EH (cell line): ENCODE data around the gene TTYH2.

ENCODE experiments used
- DNase-seq: peaks from one replicate; pipeline ENCODE4 v3.0.0-alpha.2; 2015; ENCODE audit warnings: low read depth

Gene TTYH2

DNA sequence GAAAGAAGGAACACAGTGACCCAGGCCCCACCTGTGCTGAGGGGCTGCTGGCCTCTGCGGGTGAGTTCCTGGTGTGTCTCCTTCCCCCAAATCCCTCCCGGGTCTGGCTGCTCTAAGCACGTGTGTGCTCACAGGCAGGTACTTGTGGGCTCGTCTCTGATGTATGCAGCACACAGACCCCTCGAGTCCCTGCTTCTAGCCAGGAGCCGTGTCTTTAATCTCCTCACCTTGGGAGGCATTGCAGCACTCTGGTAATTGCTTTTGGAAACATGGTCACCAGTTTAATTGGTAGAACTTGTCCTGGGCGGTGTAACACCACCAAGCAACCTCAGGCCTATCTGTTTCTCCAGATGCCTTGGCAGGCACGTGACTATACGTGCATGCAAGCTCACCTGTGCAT is 18.7 kb upstream of the TTYH2 start:
- DNase-seq: no peak

DNA sequence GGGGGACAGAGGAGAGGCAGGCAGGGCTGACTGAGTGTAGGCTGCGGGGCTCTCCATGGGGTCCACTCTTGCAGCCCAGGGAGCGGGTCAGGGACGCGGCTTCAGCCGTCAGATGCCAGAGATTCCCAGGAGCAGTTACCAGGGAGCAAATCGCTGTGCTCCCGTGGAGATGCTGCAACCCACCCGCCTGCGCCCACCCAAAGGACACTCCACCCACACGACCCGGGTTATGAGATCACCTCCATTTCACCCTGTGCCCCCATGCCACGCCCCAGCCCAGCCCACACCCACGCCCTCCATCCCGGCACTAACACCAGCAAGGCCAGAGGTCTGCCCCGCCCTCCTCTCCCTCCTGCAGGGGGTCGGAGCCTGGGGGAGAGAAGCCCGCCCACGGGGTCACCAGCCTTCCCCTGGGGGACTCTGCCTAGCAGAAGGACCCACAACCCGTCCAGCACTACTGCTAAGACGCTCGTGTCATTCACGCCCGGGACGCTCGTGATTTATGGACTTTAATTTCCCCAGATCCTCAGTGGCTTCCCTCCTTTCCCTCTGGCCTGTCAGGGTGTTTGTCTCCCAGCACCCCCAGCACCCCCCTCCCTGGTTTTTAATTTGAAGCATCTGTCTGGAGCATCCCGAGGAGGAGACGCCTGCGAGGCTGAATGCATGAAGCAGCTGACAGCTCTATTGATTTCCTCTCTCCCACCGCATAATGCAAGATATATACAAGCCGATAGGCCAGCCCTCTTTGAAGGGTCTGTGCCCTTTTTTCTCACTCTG is 16.6 kb upstream of the TTYH2 start:
- no peak for DNase-seq

DNA sequence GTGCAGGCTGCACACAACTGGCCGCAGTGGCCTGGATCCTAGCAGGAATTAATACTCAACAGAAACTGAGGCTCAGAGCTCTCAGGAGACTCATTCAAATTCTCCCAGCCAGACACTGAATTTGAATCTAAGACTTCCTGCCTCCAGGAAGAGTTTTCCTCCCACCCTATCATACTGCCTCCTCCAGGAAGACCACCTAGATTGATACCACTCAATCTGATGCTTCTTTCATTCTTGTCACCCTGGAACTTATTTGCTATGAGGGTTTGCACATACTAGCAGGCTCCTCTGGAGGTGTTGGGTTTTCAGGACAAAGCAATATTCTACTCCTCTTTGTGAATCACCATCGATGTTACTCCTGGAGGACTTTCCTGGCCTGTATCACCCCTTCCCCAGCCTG is 15.6 kb upstream of the TTYH2 start:
- no peak for DNase-seq

DNA sequence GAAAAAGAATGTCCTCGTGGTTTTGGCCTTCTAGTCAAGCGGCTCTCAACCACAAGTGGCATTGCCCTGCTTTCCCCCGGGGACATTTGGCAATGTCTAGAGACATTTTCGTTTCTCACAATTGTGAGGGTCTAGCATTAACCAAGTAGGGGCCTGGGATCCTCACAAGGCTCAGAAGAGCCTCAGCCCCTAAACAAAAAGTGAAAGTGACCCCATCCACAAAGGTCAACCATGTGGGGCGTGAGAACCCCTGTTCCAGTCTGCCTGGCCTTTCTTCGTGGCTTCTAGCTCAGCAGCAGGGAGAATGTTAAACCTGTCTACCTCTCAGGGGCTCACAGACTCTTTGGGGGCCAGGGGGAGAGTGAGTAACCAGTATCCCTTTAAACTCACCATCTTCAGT is 14.7 kb upstream of the TTYH2 start:
- DNase-seq: no peak

DNA sequence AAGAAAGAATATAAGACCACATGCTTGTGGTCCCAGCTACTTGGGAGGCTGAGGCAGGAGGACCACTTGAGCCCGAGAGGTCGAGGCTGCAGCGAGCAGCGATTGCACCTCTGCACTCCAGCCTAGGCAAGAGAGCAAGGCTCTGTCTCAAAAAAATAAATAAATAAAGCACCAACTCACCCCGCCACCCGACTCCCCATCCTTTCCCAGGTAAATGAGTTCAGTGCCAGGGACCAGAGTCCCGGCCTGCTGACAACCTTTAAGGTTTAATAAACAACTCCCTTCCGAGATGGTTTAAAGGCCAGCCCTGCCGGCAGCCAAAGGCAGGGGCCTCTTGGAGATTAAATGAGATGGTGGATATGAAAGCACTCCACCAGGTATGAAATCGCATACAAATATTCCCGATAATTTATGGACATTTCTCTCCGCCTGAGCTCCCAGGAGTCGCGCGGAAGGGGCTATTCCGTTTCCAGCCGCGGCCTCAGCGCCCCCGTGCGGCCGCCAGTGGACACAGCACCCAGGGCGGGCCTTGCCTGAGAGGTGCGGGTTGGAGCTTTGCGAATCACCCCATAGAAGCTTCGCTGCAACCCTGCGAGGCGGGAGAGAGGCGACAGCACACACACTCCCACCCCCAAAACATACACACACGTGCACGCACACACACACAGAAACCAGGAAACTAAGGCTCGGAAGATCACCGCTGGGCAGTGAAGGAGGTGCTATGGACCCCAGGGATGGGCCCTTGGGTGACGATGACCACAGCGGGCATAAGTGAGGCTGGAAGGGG is 13.9 kb upstream of the TTYH2 start:
- DNase-seq: peak; percentile 43

DNA sequence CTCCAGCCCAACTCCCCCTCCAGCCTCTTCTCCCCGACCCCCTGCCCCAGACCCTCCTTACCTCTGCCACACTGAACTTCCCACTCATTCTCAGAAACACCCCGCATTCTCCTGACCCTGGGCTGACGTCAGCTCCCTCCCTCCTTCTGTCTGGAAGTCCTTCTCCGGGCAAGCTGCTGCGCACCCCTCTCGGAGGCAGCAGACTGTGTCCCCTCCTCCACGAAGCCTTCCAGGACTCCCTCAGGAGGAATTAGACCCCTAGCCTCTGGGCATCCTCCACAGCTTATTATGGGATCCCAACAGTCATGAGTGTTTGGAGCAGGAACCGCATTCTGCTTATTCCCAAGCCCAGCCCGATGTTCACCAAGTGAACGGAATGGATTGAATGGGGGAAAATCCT is 13.3 kb upstream of the TTYH2 start:
- no peak for DNase-seq

DNA sequence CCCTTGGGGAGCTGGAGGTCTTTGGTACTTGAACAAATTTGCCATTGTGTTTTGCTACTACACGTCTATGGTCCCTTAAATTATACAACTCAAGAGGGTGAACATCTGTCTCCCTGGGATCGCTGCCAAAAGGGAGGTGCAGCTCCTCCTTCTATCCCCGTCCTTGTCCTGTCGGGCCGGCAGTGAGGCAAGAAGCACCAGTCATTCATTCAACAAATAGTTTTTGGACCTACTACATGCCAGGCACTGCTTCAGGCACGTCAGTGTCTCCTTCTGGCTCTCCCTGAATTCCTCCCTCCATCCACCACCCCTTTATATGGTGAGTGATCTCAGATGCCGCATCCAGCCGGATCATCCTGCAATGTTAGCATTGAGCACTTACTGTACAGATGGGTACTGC is 12.1 kb upstream of the TTYH2 start:
- peak; percentile 60 for DNase-seq

DNA sequence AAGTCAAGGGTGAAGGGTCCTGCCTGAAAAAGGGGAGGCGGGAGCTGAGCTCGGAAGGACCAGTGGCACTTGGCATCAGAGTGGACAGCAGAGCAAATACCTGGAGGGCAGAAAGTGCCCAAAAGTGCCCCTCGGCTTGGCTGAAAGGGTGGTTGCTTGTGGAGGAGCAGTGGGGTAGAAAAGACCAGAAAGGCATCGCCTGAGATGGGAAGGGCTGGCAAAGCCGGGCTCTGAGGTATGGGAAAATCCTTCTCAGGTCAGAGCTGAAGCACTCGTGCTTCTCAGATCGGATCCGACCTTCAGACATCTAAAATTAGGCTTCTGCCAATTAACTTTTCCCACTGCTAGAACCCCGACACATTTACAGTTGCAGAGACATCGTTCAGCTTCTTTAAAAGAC is 11.4 kb upstream of the TTYH2 start:
- no peak for DNase-seq

DNA sequence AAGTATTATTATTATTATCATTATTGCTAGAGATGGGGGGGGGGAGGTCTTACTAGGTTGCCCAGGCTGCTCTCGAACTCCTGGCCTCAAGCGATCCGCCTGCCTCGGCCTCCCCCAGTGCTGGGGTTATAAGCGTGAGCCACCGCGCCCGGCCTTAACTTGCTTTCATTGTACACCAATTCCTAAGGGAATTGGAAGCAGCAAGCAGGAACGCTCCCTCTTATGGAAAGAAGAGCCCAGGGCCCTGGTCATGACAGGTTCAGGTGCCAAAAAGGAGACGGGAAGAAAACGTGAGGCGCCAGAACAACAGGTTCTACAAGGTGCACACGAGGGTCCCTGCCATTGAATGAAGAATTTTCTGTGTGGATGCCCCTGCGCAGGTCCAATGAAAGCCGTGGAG is 10.4 kb upstream of the TTYH2 start:
- no peak for DNase-seq

DNA sequence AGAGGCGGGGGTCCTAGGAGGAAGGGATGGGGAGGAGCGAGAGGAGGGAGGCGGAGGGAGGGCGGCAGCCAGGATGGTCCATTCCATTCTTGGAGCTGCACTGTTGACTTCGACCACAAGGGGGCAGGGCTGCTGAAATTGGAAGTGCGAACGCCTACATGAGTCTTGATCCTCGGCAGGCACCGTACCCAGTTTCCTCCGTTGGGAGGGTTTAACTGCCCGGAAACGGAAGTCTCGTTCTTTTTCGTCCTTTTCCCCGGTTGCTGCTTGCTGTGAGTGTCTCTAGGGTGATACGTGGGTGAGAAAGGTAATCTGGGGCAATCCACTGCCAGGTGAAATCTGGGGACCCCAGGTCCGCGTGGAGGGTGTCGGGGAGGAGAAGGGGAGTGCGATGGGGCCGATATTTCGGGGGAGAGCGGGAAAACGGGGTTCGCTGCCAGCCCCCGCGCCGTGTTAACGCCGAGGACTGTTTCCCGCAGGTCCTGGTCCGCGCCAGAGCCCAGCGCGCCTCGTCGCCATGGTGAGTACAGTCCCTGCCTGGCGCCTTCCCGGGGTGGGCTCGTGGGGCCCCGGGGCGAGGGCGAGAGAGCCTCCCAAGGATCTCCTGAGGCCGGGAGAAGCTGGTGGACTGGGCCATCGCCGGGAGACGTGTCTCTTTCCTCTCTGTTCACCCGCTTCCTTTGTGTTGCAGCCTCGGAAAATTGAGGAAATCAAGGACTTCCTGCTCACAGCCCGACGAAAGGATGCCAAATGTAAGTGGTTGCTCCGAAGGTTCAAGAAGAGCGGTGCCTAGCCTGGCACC is 9.7 kb upstream of the TTYH2 start, which contains the start of gene RPL38:
TSS of gene RPL38 (plus strand) at position 240 of the 802 bp plus-strand sequence. CDS start at position 518, 278 bp downstream.
- DNase-seq: peak; percentile 97

DNA sequence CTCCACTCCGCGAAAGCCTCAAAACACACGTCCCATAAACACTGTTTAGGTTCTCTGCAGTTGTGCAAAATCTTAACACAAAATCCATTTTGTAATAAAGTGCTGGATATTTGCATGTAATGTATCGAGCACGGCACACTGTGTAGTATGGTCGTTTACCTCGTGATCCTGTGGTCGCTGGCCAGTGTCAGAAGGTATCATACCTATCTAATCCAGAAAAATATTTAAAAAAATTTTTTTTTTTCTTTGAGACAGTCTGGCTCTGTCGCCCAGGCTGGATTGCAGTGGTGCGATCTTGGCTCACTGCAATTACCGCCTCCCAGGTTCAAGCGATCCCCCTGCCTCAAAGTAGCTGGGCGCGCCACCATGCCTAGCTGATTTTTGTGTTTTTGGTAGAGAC is 8.9 kb upstream of the TTYH2 start:
- DNase-seq: no peak

DNA sequence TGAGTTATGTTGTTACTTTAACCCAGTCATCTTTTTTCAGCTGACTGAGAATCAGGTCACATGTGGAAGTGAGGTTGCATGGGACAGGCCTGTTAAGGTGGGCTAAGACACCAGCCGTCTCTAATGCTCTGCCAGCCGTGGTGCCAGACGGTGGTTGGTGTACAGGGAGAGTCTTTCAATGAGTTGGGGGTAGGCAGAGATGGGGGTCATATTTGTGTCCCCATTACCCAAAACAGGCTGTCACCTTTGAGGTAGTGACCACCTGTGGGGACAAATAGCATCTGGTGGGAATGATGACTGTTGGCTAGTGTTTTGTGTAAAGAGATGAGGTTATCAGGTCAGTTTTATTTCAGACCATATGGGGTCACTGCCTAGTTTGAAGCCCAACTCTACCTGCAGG is 8.1 kb upstream of the TTYH2 start:
- DNase-seq: no peak

DNA sequence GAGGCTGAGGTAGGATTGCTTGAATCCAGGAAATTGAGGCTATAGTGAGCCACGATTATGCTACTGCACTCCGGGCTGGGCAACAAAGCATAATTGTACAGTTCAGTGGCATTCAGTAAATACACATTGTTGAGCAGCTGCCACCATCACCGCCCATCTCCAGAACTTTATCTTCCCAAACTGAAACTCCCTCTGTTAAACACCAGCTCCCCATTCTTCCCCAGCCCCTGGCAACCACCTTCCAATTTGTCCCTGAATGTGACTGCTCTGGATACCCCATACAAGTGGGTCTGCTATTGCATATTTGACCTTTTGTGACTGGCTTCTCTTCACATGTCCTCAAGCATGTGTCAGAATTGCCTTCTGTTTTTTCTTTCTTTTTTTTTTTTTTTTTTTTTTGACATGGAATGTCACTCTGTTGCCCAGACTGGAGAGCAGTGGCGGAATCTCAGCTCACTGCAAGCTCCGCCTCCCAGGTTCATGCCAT is 7.0 kb upstream of the TTYH2 start:
- peak; percentile 34 for DNase-seq

DNA sequence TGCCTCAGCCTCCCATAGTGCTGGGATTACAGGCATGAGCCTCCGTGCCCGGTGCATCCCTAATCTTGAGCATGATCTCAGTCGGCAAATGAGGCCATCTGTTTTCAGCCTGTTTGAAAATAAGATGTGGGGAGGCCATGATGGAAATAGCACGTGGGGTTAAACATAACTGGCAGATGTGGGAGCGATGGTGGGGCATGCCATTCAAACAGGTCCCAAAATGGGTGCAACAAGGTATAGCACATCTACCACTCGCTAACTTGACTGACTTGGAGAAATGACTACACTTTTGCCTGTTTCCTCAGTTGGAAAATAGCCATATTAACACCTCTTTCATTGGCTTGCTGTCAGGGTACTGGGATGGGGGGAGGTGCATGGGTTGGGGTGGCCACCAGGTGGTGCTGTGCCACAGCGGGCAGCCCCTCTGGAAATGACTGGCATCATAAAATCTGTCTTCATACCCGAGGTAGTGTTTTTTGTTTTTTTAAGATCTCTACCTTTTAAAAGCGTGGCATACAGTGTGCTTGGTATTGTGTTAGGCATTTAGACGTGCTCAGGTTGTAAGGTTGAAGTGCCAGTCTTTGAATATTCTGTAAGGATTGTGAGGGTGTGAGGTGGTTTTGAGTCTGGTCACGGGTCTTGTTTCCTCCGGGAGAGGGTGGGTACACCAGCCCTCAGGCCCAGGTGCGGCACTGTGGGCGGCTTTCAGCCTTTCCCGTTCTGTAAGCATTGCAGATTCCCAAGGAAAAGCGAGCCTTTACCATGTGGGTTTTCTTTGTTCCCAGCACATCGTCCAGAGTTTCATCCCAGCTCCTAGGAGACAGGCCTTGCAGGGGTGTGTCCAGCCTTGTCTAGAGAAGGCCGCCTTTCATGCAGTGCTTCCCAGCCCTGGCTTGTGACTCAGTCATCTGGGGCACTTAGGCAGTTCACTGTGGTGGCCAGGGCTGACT is 2.9 kb upstream of the TTYH2 start:
- peak; percentile 63 for DNase-seq

DNA sequence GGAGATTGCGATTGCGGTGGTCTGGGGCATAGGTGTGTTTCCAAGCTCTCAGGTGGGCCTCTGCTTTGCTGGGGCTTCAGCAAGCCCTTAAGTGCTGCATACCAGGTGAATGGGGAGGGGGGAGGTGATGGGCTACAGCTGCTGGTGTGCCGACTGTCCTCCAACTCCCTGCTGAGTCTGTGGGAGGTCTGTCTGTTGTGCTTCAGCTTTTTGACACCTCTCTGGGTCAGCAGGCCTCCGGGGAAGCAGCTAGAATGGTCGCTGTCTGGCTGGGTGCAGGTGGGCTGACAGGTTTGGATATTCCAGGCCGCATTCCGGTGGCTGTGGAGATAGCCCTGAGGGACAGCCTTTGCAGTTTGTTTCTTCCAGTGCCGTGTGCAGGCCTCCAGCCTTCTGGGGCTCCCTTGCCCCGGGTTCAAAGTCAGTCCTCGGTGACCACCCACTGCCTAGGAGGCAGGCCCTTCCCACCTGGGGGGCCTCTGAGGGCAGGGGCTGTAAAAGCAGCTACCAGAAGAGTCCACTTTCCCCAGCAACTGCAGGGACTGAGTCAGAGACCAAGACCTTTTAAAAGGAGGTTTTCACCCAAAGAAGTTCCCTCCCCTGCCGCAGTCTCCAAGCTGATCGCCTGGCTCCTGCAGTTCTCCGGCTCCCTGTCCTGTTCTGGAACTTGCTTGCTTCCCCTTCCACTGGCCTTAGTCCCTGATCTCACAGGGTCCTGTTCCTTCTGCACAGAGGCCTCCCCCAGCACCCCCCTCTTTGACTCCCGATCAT is 2.0 kb upstream of the TTYH2 start:
- peak; percentile 32 for DNase-seq

DNA sequence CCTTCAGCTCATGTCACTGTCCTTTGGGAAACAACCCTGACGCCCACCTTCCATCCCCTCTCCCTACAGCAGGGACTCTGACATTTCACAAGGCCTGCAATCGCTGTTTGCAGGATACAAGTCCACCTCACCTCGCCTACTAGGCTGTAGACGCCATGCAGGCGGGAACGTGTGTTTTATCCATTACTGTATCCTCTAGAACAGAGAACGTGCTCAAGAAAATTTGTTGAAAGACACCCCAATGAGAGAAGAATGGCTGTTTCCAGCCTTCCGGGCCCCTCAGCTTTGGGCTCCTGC is 1.5 kb upstream of the TTYH2 start:
- DNase-seq: no peak

DNA sequence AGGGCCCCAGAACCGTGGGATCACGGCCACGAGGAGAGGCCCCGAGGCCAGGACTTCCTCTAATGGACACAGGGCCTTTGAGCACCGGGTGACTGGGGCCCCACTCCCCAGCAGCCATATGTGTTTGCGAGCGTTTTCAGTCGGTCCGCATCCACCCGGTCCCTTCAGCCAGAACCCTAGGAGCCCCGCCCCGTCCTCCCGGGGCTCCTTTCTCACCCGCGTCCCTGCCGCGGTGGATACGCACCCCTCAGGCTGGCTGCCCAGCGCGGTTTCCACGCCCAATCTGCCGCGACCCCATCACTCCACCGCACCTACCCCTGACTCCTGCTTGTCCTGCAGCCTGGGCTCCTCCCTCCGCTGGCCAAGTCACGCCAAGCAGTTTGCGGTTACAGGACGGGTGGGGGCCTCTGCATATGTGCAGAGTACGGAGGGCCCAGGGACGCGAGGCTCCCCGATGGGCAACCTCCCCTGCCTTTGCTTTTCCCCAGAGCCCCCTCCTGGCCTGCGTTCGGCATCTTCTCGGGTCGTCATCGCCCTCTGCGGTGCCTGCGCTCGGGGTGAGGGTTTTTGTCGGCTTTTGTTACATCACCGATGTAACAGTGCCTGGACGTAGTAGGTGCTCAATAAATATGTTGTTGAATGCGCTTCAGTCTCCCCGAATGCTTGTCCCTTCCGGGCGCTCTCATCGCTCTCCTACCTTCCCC is 1.0 kb upstream of the TTYH2 start:
- peak; percentile 38 for DNase-seq

DNA sequence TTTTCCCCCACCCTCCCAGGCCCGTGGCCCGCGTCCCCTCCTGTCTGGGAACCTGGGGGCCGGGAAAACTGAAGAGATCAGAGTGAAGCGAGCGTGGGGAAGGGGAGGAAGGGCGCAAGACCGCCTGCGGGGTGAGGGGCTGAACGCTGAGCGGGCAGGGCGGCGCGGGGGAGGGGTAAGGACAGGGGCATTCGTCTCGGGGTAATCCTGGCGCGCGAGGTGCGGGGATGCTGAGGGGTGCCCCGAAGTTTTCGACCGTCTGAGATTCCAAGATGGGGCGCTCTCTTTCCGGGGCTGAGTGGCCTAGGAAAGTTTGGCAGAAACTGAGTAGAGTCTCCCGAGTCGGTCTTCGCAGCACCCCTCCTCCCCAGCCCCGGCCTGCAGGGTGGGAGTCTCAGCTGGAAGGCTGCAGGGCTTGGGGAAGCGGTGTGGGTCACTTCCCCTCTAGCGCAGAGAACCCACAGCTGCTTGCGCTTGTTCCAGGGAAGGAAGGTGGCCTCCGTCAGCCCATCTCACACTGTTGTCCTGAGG is 555 bp downstream of the TTYH2 start:
- no peak for DNase-seq

DNA sequence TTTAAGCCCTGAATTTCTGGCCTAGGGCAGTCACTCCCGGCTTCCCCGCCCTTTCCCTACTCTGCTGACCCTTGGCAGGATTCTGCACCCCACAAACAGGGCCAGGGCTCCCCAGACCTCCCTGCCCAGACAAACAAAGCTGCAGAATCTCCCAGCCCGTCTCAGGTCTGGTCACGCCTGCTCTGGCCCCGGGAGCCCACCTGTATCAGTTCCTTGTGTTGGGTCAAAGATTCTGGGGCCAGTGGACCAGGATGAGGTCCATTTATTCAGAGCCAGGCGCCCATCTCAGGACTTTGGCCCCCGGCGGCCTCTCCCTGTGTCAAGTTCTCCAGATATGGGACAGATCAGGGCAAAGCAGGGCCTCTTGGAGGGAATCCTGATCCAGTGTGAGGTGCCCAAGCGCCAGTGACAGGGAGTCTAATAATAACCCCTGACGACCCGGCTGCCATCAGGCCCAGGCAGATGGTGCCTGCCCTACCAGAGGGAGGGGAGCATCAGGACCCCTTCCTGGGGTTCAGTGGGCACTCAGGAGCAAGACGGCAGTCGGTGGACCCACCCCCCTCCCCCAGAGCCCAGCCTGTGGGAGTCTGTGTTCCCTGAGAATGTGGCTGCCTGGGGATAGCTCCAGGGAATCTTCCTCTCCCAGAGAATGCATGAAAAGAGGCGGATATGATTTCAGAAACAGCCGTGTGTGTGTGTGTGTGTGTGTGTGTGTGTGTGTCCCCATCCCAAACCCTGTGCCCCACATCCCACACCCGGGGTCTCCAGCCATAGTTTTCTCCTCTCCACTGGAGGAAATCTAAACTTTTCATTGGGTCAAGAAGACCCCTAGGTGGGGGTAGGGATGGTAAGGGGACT is 1.3 kb downstream of the TTYH2 start:
- DNase-seq: no peak
